ENCODE measurements around the gene CDKN2A.

The CDKN2A gene

GRCh38 chr9:21969951-21970799 lies 24.0 kb downstream of the CDKN2A start:
- TF ChIP-seq CTCF (IDR thresholded peaks at IDR 0.05) = no peak
- no peak for DNase-seq (ENCODE audit: low spot score)
- Histone ChIP-seq H3K27ac (no peak overlapping the region), H3K4me3 (no peak overlapping the region)

DNA sequence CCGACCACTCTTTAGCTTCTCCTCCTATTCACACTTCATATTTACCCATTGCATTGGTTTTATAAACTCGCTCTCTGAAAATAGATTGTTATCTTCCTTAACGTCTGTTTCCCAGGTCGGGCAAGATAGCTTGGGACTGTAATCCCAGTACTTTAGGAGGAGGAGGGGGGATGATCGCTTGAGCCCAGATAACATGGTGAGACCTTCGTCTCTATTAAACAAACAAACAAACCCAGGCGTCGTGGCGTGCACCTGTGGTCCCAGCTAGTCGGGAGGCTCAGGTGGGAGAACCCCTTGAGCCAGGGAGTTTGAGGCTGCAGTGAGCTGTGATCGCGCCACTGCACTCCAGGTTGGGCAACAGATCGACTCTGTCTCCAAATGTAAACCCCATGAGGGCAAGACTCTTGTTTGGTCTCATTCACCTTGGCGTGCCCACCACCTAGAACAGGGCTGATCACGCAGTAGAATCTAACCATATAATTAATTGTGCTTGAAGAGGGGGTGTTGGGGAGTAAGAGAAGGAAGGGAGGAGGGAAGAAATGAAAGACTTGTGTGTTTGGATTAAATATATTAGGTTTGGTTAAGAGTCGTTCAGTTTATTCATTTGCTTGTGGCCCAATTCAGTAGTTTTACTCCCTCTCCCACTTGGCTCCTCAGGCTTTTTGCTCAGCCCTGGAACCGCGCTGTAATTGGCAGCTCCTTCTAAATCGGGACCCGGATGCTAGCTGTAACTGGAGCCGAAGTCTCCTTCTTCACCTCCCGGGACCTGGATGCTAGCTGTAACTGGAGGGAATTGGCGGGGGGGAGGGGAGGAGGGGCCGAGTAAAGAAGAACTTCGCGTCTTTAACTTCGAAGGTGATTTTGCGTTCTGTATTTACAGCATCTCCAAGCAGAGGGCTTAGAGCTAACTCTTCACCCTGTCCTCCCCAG lies 24.9 kb downstream of the CDKN2A start:
- no peak for DNase-seq (ENCODE audit: low spot score)
- TF ChIP-seq CTCF (IDR thresholded peaks at IDR 0.05) = no peak
- Histone ChIP-seq H3K27ac (no peak overlapping the region), H3K4me3 (no peak overlapping the region)

DNA sequence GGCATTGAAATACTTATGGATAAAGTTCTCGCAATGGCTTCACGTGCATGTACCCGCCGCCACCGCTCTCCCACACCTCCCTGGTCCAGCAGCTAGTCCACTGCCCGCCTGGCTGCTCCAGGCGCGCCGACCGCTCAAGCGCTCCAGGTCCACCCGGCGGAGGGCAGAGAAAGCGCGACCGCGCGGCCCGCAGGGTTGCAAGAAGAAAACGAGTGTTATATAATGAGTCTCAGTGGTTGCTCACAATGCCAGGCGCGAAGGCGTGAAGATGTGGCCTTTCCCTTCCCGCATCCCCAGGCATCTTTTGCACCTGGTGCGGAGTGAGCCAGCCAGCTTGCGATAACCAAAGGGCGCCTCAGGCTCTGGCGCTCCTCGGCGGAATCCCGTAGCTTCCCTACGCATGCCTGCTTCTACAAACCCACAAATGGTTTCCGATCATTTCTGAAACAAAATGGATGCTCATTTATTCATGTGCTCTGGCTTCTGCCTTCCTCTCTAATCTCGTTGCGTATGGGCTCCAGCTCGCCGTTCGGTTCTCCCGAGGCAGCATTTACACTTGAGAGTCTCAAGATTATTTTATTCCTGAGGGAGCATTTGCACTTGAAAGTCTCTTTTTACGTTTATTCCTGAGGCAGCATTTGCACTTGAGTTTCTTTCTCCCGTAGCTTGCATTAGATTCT lies 25.7 kb downstream of the CDKN2A start:
- no peak for DNase-seq (ENCODE audit: low spot score)
- TF ChIP-seq CTCF (IDR thresholded peaks at IDR 0.05) = no peak
- peak overlapping the region; percentile 11 for H3K4me3 ChIP-seq
- no peak overlapping the region for H3K27ac ChIP-seq

- no peak for DNase-seq (ENCODE audit: low spot score)
- H3K4me3 ChIP-seq = no peak overlapping the region
- H3K27ac ChIP-seq = no peak overlapping the region
- TF ChIP-seq CTCF (IDR thresholded peaks at IDR 0.05) = no peak
These were observed 26.5 kb downstream of the CDKN2A start for GRCh38 chr9:21967702-21968101.

- no peak overlapping the region for H3K27ac ChIP-seq
- TF ChIP-seq CTCF (IDR thresholded peaks at IDR 0.05) = no peak
- no peak for DNase-seq (ENCODE audit: low spot score)
These were observed 27.0 kb downstream of the CDKN2A start for GRCh38 chr9:21967169-21967568.

GRCh38 chr9:21966140-21966851 lies 27.9 kb downstream of the CDKN2A start:
- DNase-seq (ENCODE audit: low spot score) = no peak
- Histone ChIP-seq H3K27ac (no peak overlapping the region), H3K4me3 (no peak overlapping the region)
- TF ChIP-seq CTCF (IDR thresholded peaks at IDR 0.05) = no peak

More at GRCh38 chr9:21967169-21967568, 27.0 kb downstream of the CDKN2A start:
- H3K4me3 ChIP-seq = no peak overlapping the region

All from coronary artery (tissue), 2 donors.